SK-N-SH (cell line): ENCODE results near the gene EFHD1.

Experiments
- CTCF ChIP-seq: fragments of 200-600 bp; sonication (generic); IDR thresholded peaks from 2 replicates; pipeline ENCODE4 v1.6.1; 2017; ENCODE audit warnings: antibody characterized with exemption, mild to moderate bottlenecking, moderate library complexity
- EP300 ChIP-seq, 2 experiments: IDR thresholded peaks; 2 replicates each; pipeline versions ENCODE4 v1.4.0 to v1.6.1; 2012; ENCODE audit warnings: borderline replicate concordance in 1 of 2, low read depth in 1 of 2, low read length in 1 of 2
- FOXJ3 ChIP-seq: sonication (generic); formaldehyde crosslinking; IDR thresholded peaks from 2 replicates; pipeline ENCODE4 v1.5.1; 2020; ENCODE audit warnings: mild to moderate bottlenecking, missing genetic modification reagents
- GABPA ChIP-seq: IDR thresholded peaks from 2 replicates; pipeline ENCODE4 v1.4.0; 2012; ENCODE audit warnings: low read depth, mild to moderate bottlenecking
- POLR2AphosphoS5 ChIP-seq: IDR thresholded peaks from 2 replicates; pipeline ENCODE4 v1.6.1; 2012; ENCODE audit warnings: low read depth, low read length
- REST ChIP-seq: IDR thresholded peaks from 2 replicates; pipeline ENCODE4 v1.6.1; 2012; ENCODE audit warnings: mild to moderate bottlenecking, low read depth, low read length, moderate library complexity
- RFX5 ChIP-seq: IDR thresholded peaks from 2 replicates; pipeline ENCODE4 v1.6.1; 2012; ENCODE audit warnings: mild to moderate bottlenecking, improper control_type of control experiment, low read length
- SIN3A ChIP-seq: IDR thresholded peaks from 2 replicates; pipeline ENCODE4 v1.6.1; 2012; ENCODE audit warnings: low read depth, mild to moderate bottlenecking, low read length, moderate library complexity, borderline replicate concordance
- USF2 ChIP-seq: fragments of 150-350 bp; IDR thresholded peaks from 2 replicates; pipeline ENCODE4 v1.6.1; 2017; ENCODE audit warnings: antibody characterized with exemption, low read length, low read depth, borderline replicate concordance
- ZBTB33 ChIP-seq: IDR thresholded peaks from 2 replicates; pipeline ENCODE4 v1.4.0; 2012; ENCODE audit warnings: low read depth, borderline replicate concordance

GRCh38 chr2:232597362-232598079, 35.9 kb upstream of the EFHD1 start:
- no peak for TF ChIP-seq POLR2AphosphoS5
- no peak for TF ChIP-seq EP300 (IDR thresholded peaks at IDR 0.05; ENCODE audit: borderline replicate concordance in 1 of 2, low read depth in 1 of 2, low read length in 1 of 2)
- TF ChIP-seq CTCF = no peak
- no peak for TF ChIP-seq FOXJ3
- no peak for TF ChIP-seq SIN3A
- TF ChIP-seq GABPA = no peak
- TF ChIP-seq ZBTB33 = no peak
- TF ChIP-seq USF2 = no peak
- TF ChIP-seq RFX5 = no peak
- no peak for TF ChIP-seq REST
